ENCODE data around the gene SEC61G. TPM values are rescaled to one million over a fixed set of nuclear protein-coding genes. Genes with fewer than 3 reads are reported as not detected.

The SEC61G gene
- total RNA-seq, 1 donor from 2014 or later = 79.5 TPM

GRCh38 chr7:54757711-54758110, 1.3 kb downstream of the SEC61G start:
- DNase-seq (no peak), ATAC-seq (no peak)
- H3K27me3 ChIP-seq (ENCODE audit: low read depth) = no peaks in the 10 kb centered on the region
- H3K9me3 ChIP-seq = no peaks in the 10 kb centered on the region
- TF ChIP-seq CTCF (IDR thresholded peaks at IDR 0.05) = no peak
- peaks cover 39% of the 10 kb centered on the region for H3K4me1 ChIP-seq
- peak overlapping the region; percentile 86 for H3K4me3 ChIP-seq
- peaks cover 35% of the 10 kb centered on the region for H3K36me3 ChIP-seq
- H3K27ac ChIP-seq = no peak overlapping the region
- intact Hi-C loops (cut with DNase I) = no loop called here

GRCh38 chr7:54749200-54749599, 9.8 kb downstream of the SEC61G start:
- TF ChIP-seq CTCF (IDR thresholded peaks at IDR 0.05) = no peak
- no peak for ATAC-seq
- DNase-seq = no peak
- H3K36me3 ChIP-seq = peaks cover 71% of the 10 kb centered on the region
- H3K27me3 ChIP-seq (ENCODE audit: low read depth) = no peaks in the 10 kb centered on the region
- no peak overlapping the region for H3K4me3 ChIP-seq
- intact Hi-C loops (cut with DNase I) = no loop called here
- no peak overlapping the region for H3K27ac ChIP-seq
- peaks cover 2% of the 10 kb centered on the region for H3K4me1 ChIP-seq
- no peaks in the 10 kb centered on the region for H3K9me3 ChIP-seq

GRCh38 chr7:54747234-54747633, 11.8 kb downstream of the SEC61G start:
- intact Hi-C loops (cut with DNase I) = no loop called here
- Histone ChIP-seq H3K36me3 (peaks cover 52% of the 10 kb centered on the region), H3K4me1 (no peaks in the 10 kb centered on the region), H3K27ac (no peak overlapping the region), H3K9me3 (no peaks in the 10 kb centered on the region), H3K4me3 (no peak overlapping the region), H3K27me3 (ENCODE audit: low read depth) (no peaks in the 10 kb centered on the region)
- no peak for TF ChIP-seq CTCF (IDR thresholded peaks at IDR 0.05)
- no peak for DNase-seq
- ATAC-seq = no peak

GRCh38 chr7:54743580-54743979, 15.4 kb downstream of the SEC61G start:
- ATAC-seq (no peak), DNase-seq (no peak)
- no peak overlapping the region for H3K27ac ChIP-seq
- intact Hi-C loops (cut with DNase I) = no loop called here
- H3K27me3 ChIP-seq (ENCODE audit: low read depth) = no peaks in the 10 kb centered on the region
- no peak overlapping the region for H3K4me3 ChIP-seq
- H3K36me3 ChIP-seq = peaks cover 16% of the 10 kb centered on the region
- H3K4me1 ChIP-seq = no peaks in the 10 kb centered on the region
- H3K9me3 ChIP-seq = no peaks in the 10 kb centered on the region
- no peak for TF ChIP-seq CTCF (IDR thresholded peaks at IDR 0.05)

- intact Hi-C loops (cut with DNase I) = no loop called here
- no peak overlapping the region for H3K4me3 ChIP-seq
- no peak for TF ChIP-seq CTCF (IDR thresholded peaks at IDR 0.05)
- H3K36me3 ChIP-seq = no peaks in the 10 kb centered on the region
- no peaks in the 10 kb centered on the region for H3K4me1 ChIP-seq
- DNase-seq (no peak), ATAC-seq (no peak)
- no peak overlapping the region for H3K27ac ChIP-seq
- no peaks in the 10 kb centered on the region for H3K9me3 ChIP-seq
- H3K27me3 ChIP-seq (ENCODE audit: low read depth) = no peaks in the 10 kb centered on the region
These were observed 20.3 kb downstream of the SEC61G start for GRCh38 chr7:54738737-54739136.

GRCh38 chr7:54729107-54729506, 29.9 kb downstream of the SEC61G start:
- Histone ChIP-seq H3K27me3 (ENCODE audit: low read depth) (no peaks in the 10 kb centered on the region), H3K27ac (no peak overlapping the region), H3K36me3 (no peaks in the 10 kb centered on the region), H3K4me3 (no peak overlapping the region), H3K4me1 (no peaks in the 10 kb centered on the region), H3K9me3 (no peaks in the 10 kb centered on the region)
- intact Hi-C loops (cut with DNase I) = no loop called here
- DNase-seq (no peak), ATAC-seq (no peak)
- no peak for TF ChIP-seq CTCF (IDR thresholded peaks at IDR 0.05)
